ES-I3 (cell line): Measurements from ENCODE around the gene OPRD1.
"Not testable (repeated sequence)": the region's sequence is repeated elsewhere in the genome, so short reads cannot be mapped to it uniquely, and the experiment has no call there.

Experiments used
- H3K36me3 ChIP-seq: 2 replicates; pipeline ENCODE4 v1.6.1; 2013; ENCODE audit warnings: mild to moderate bottlenecking, low read length, control low read depth, moderate library complexity; ENCODE audit not compliant: insufficient read depth
- H3K4me1 ChIP-seq: 2 replicates; pipeline ENCODE4 v1.6.1; 2013; ENCODE audit warnings: mild to moderate bottlenecking, control low read depth, low read length; ENCODE audit not compliant: insufficient read depth
- H3K9ac ChIP-seq: 2 replicates; pipeline ENCODE4 v1.6.1; 2013; ENCODE audit warnings: low read depth, mild to moderate bottlenecking, low read length, moderate library complexity
- H3K9me3 ChIP-seq: 2 replicates; pipeline ENCODE4 v1.6.1; 2013; ENCODE audit warnings: mild to moderate bottlenecking, low read length, moderate library complexity; ENCODE audit not compliant: control insufficient read depth, insufficient read depth

OPRD1 gene

GRCh38 chr1:28813931-28814465 is 2.0 kb downstream of the OPRD1 start:
- Histone ChIP-seq H3K36me3 (no peaks in the 10 kb centered on the region), H3K9me3 (no peaks in the 10 kb centered on the region), H3K9ac (no peak overlapping the region), H3K4me1 (peaks cover 4% of the 10 kb centered on the region; the same call in 1 of the 2 replicates)

DNA sequence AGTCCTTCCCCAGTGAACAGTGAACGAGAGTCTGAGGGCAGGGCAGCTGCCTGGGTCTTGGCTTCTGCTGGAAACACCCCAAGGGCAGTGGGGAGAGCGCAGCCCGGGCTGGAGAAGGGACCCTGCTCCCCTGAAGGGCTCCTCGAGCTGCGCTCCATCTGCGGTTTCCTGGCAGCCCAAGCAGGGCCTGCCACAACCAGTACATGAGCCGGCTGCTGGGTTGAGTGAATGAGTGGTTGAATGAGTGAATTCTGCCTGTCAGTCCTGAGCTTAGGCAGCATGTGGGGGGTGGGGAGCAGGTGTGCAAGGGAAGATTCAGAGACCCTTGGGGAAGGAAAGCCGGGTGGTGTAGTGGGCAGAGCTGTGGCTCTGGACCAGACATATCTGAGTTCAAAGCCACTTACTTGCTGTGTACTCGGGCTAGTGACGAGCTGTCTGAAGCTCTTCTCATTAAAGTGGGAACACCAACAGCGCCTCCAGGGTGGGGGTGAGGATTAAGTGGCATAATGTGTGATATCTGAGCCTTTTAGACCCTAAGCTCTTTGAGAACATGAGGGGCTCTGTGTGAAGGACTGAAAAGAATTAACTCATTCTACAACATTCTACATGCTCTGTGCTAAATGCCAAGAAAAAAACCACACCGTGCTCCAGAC is 3.7 kb downstream of the OPRD1 start:
- Histone ChIP-seq H3K4me1 (peaks cover 4% of the 10 kb centered on the region; the same call in 1 of the 2 replicates), H3K9ac (no peak overlapping the region), H3K9me3 (no peaks in the 10 kb centered on the region), H3K36me3 (no peaks in the 10 kb centered on the region)

GRCh38 chr1:28817133-28817532 is 5.2 kb downstream of the OPRD1 start:
- no peaks in the 10 kb centered on the region for H3K36me3 ChIP-seq
- H3K9me3 ChIP-seq, result no peaks in the 10 kb centered on the region
- H3K9ac ChIP-seq, result no peak overlapping the region
- peaks cover 4% of the 10 kb centered on the region; the same call in 1 of the 2 replicates for H3K4me1 ChIP-seq

- Histone ChIP-seq H3K4me1 (peaks cover 4% of the 10 kb centered on the region; the same call in 1 of the 2 replicates), H3K9ac (no peak overlapping the region), H3K36me3 (no peaks in the 10 kb centered on the region), H3K9me3 (no peaks in the 10 kb centered on the region)
These were observed 7.0 kb downstream of the OPRD1 start for GRCh38 chr1:28819020-28819419.

- no peaks in the 10 kb centered on the region for H3K9me3 ChIP-seq
- H3K36me3 ChIP-seq, result no peaks in the 10 kb centered on the region
- H3K9ac ChIP-seq, result no peak overlapping the region
- H3K4me1 ChIP-seq, result no peaks in the 10 kb centered on the region; the same call in 1 of the 2 replicates
These were observed 10.8 kb downstream of the OPRD1 start for GRCh38 chr1:28822799-28823198.

- H3K4me1 ChIP-seq, H3K36me3 ChIP-seq, H3K9me3 ChIP-seq, H3K9ac ChIP-seq: not testable (repeated sequence)
These were observed 12.1 kb downstream of the OPRD1 start for GRCh38 chr1:28824061-28824460.

- not testable (repeated sequence) for H3K9me3 ChIP-seq, H3K4me1 ChIP-seq, H3K9ac ChIP-seq, H3K36me3 ChIP-seq
These were observed 16.4 kb downstream of the OPRD1 start for GRCh38 chr1:28828227-28828858.

GRCh38 chr1:28830814-28831213 is 18.8 kb downstream of the OPRD1 start:
- Histone ChIP-seq H3K4me1 (peaks cover 3% of the 10 kb centered on the region; the same call in 1 of the 2 replicates), H3K36me3 (no peaks in the 10 kb centered on the region), H3K9me3 (no peaks in the 10 kb centered on the region), H3K9ac (no peak overlapping the region)

GRCh38 chr1:28832966-28833365 is 21.0 kb downstream of the OPRD1 start:
- Histone ChIP-seq H3K9ac (no peak overlapping the region), H3K4me1 (peaks cover 3% of the 10 kb centered on the region; the same call in 1 of the 2 replicates), H3K9me3 (no peaks in the 10 kb centered on the region), H3K36me3 (no peaks in the 10 kb centered on the region)

DNA sequence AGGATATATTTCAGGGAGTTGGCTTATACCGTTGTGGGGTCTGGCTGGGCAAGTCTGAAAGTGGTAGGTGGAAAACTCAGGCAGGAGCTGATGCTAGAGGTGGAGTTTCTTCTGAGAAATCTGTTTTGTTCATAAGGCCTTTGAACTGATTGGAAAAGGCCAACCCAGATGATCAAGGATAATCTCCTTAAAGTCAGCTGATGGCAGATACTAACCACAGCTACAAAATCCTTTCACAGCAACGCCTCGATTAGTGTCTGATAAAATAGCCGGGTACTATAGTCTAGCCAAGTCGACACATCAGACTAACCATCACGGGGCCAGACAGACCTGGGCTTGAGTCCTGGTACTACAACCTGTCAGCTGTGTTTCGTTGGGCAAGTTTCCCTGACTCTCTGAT is 21.4 kb downstream of the OPRD1 start:
- H3K36me3 ChIP-seq, result no peaks in the 10 kb centered on the region

DNA sequence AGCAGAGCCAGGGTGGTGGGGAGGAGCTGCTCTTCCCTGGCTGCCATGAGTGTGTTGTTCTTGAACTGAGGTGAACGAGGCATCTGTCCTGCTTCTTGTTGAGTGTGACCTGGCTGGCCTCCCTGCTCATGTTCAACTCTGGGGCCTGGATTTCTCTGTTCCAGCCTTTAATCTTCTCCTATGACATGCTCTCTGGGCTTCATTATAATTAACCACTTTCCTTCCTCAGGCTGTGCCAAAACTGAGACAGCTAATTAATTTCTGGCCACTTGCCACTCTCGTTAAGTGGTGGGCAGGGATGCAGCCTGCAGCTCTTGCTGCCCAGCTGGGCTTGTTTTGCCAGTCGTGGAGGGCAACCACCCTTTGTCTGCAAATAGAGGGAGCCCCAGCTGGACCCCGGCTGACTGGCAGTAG is 23.3 kb downstream of the OPRD1 start:
- H3K36me3 ChIP-seq, result no peaks in the 10 kb centered on the region
- H3K4me1 ChIP-seq, result no peaks in the 10 kb centered on the region; the same call in 1 of the 2 replicates
- no peaks in the 10 kb centered on the region for H3K9me3 ChIP-seq
- H3K9ac ChIP-seq, result no peak overlapping the region

More for the DNA sequence above, 21.4 kb downstream of the OPRD1 start:
- no peaks in the 10 kb centered on the region for H3K9me3 ChIP-seq
- no peaks in the 10 kb centered on the region; the same call in 1 of the 2 replicates for H3K4me1 ChIP-seq
- no peak overlapping the region for H3K9ac ChIP-seq

DNA sequence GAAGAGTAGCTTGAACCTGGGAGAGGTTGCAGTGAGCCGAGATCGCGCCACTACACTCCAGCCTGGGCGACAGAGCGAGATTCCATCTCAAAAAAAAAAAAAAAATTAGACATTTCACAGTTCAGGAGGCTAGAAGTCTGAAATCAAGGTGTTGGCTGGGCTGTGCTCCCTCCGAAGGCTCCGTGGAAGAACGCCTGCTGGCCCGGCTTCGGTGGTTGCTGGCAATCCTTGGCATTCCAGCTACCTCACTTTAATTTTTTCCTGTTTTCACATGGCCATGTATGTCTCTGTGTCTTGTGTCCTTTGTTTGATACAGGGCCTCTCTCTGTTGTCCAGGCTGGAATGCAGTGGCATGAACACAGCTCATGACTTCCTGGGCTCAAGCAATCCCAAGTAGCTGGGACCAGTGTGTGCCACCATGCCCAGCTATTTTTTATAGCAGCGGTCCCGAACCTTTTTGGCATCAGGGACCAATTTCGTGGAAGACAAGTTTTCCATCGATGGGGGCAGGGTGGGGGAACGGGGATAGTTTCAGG is 24.5 kb downstream of the OPRD1 start:
- no peak overlapping the region for H3K9ac ChIP-seq
- no peaks in the 10 kb centered on the region for H3K36me3 ChIP-seq

DNA sequence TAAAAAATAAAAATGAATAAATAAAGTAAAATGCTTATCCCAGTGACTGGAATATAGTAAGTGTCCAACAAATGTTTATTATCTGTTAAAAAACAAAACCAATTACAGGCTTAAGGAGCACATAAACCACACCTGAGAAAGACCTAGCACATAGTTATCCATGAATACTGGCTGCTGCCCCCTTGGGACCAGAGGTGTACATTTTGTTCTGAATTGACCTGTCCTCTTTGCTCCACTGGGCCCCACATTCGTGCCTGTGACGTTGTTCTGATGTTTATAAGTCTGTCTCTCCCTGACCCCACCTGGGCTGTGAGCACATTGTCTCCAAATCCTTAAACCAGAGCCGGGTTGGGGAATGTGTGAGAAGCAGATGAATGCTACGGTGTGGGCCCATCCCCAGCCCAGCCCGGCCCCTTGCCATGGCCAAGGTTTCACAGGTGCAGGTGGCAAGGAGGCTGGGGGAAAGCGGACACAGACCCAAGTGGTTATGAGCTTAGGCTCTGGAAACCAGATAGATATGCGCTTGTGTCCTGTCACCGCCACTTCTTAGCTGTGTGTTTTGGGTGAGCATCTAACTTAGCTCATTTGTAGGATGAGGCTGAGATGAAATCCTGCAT is 29.1 kb downstream of the OPRD1 start:
- Histone ChIP-seq H3K4me1 (peaks cover 4% of the 10 kb centered on the region; the same call in 1 of the 2 replicates), H3K9me3 (no peaks in the 10 kb centered on the region), H3K9ac (no peak overlapping the region), H3K36me3 (no peaks in the 10 kb centered on the region)

More for the DNA sequence above, 24.5 kb downstream of the OPRD1 start:
- H3K4me1 ChIP-seq, result no peaks in the 10 kb centered on the region; the same call in 1 of the 2 replicates
- no peaks in the 10 kb centered on the region for H3K9me3 ChIP-seq

DNA sequence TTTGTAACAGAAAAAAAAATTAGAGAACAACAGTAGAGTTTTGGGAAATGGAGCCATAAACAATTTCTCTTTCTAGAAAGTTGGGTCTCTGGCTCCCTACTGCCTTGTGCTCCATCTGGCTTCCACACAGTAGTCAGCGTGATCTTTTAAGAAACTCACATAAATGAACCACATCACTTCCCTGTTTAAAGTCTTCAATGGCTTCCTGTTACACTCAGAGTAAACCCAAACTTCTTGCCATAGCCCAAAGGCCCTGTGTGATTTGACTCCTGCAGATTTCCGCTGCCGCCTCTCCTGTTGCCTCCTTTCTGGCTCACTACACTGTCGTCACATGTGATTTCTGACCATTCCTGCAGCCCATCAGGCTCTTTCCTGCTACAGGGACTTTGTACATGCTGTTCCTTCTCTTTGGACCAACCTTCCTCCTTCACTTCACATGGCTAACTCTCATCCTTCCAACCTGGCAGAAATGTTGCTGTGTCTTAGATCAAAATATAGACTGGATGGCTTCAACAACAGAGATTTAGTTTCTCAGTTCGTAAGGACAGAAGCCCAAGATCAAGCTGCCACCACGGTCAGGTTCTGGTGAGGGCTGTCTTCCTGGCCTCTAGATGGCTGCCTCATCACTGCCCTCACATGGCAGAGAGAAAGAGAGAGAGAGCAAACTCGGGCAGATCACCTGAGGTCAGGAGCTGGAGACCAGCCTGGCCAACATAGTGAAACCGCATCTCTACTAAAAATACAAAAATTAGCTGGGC is 34.0 kb downstream of the OPRD1 start:
- no peaks in the 10 kb centered on the region for H3K9me3 ChIP-seq
- peaks cover 5% of the 10 kb centered on the region; the same call in 1 of the 2 replicates for H3K4me1 ChIP-seq
- no peaks in the 10 kb centered on the region for H3K36me3 ChIP-seq
- H3K9ac ChIP-seq, result no peak overlapping the region
